HTERT RPE-1 (cell line): ENCODE results near the gene HPD.

Experiments used
- in situ Hi-C: fragments of 300-500 bp; cut with MboI; formaldehyde crosslinking; loops from 4 replicates; pipeline ENCODE4 v1.14.3; 2020; ENCODE audit warnings: low sequenced_read_pairs

HPD gene

DNA sequence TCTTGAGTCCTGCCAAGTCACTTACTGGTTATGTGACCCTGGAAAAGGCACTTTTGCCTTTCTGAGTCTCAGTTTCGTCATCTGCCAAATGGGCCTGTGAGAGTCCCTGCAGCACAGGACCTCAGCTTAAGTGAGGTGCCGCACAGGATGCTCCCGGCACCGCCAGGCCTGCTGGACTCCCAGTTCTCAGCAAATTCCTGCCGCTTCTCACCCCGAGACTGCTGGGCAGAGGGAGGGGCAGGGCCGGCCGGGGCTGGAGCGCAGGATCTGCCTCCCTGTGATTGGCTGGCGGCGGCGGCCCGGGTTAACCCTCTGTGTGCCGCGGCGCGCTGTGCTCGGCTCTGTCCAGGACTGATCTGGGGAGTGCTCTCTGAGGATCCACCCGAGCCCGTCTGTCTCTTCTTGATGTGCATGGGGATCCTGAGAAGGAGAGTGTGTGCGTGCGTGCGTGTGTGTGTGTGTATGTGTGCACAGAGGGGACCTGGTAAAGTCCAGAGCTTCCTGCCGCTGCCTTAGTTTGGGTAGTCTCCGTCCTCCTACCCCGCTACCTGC is 46.3 kb downstream of the HPD start:
- in situ Hi-C loops: no loop called here

DNA sequence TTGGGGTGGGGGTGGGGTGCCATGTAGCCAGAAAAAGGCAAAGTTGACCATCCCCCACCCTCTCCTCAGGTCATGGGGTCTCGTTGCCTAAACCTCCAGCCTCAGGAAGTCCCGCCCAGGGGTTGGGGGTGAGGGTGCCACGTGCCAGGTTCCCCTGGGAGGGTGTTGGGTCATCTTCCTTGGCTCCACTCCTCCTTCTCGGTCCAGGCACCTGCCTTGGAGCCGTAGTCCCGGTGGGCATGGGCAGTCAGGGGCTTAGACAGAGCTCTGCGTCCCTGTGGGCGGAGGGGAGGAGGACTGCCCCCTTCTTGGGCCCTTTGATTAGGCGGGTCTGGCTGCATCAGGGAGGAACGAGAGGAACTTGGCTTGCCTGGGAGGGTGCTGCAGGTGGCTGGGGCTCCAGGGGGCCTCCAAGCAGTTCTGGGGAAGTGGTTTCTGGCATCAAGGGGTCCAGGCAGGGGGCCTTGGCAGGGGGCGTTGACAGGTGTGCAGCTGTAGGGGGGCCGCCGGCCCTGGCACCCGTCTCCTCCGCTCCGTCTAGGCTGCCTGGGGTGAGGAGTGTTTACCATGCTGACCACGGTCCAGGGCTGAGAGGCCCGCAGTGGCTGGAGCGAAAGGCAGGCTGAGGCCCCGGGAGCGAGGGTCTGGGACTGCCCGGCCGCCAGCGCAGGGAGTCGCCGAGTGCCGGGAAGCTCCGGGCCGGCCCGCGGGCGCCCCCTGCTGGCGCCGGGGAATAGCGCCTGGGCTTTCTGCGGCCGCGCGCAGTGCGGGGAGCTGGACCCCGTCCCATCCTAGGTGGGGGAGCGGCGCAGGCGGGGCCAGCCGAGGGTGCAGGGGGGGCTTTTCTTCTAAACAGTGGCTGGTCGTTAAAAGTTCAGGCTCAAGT is 47.0 kb downstream of the HPD start:
- in situ Hi-C loops: no loop called here

DNA sequence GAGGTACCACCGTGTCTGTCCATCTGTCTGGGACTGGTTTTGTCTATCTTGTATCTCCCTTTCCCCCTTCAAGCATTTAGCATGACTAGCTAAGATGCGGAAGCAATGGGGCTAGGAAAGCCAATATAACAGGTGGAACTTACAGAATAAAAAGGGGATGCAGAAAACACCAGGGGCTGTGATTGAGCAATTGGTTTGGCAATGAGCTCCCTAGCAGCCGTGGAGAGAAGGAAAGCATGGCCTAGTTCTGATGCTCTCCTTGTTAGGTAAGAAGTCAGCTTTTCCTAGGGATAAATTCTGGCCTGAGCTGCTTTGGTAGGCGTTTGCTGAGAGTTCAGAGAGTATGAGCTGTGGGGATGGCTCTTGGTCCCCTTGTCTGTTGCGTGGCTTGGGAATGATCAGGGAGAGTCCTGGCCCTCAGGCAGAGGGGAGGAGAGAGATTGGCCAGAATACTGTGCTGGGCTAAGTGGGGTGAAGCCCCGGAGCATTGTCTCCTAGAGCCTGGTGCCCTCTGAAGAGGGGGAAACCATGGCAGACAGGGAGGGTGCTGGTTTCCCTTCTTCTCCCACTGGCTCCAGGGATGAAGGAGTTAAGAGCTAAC is 47.7 kb downstream of the HPD start:
- in situ Hi-C loops: no loop called here

DNA sequence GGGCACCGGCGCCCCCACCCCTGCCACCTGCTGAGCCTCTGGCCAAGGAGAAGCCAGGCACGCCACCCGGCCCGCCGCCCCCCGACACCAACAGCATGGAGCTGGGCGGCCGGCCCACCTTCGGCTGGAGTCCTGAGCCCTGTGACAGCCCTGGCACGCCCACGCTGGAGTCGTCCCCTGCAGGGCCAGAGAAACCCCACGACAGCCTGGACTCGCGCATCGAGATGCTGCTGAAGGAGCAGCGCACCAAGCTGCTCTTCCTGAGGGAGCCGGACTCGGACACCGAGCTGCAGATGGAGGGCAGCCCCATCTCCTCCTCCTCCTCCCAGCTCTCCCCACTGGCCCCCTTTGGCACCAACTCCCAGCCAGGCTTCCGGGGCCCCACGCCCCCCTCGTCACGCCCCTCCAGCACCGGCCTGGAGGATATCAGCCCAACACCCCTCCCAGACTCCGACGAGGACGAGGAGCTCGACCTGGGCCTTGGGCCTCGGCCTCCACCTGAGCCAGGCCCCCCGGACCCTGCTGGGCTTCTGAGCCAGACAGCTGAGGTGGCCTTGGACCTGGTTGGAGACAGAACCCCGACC is 48.3 kb downstream of the HPD start:
- in situ Hi-C loops: no loop called here

DNA sequence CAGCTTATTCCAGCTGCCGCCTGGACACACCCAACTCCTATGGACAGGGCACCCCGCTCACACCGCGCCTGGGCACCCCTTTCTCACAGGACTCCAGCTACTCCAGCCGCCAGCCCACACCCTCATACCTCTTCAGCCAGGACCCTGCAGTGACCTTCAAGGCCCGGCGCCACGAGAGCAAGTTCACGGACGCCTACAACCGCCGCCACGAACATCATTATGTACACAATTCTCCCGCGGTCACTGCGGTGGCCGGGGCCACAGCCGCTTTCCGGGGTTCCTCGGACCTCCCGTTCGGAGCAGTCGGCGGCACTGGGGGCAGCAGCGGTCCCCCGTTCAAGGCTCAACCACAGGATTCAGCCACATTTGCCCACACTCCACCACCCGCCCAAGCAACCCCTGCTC is 48.9 kb downstream of the HPD start:
- in situ Hi-C loops: no loop called here

DNA sequence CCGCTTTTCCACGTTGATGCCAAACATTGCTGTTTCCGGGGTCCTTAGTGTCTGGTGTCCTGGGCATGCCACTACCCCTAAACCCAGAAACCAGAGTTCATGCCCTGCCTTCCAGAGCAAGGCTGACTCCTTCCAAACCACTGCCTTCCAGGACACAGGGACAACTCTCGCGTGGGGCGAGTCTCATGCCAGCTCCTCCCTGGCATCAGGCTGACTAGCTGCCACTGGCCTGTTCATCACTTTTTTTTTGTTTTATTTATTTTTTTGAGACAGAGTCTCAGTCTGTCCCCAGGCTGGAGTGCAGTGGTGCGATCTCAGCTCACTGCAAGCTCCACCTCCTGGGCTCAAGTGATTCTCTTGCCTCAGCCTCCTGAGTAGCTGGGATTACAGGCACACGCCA is 50.0 kb downstream of the HPD start:
- in situ Hi-C loops: no loop called here

DNA sequence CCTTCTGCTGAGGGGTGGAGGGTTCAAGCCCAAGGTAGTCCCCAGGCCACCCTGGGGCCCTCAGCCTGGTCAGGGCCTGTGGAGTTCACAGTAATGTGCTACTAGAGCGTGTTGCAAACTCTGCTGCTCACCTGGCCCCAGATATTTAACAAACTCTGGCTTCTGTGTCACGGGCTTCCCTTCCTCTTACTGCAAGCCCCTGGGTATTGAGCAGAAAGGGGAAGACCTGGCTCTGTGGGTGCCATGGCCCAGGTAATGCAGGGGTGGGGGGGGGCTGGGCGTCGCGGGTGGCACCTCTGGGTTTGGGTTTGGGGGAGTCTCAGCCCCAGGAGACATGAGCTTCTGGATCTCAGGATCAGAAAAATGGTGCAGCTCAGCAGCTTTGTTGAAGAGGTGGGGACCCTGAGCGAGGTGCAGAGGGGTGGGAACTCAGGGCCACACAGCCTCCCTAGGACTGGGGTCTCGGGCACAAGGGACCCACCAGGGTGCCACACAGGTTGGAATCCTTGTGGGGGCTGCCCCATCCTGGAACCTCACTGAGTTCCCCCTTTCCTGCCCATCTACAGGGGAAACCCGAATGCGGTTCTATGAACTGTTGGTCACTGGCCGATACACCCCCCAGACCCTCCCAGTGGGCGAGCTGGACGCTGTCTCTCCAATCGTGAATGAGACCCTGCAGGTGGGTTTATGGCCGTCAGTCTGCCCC is 50.9 kb downstream of the HPD start:
- in situ Hi-C loops: no loop called here

DNA sequence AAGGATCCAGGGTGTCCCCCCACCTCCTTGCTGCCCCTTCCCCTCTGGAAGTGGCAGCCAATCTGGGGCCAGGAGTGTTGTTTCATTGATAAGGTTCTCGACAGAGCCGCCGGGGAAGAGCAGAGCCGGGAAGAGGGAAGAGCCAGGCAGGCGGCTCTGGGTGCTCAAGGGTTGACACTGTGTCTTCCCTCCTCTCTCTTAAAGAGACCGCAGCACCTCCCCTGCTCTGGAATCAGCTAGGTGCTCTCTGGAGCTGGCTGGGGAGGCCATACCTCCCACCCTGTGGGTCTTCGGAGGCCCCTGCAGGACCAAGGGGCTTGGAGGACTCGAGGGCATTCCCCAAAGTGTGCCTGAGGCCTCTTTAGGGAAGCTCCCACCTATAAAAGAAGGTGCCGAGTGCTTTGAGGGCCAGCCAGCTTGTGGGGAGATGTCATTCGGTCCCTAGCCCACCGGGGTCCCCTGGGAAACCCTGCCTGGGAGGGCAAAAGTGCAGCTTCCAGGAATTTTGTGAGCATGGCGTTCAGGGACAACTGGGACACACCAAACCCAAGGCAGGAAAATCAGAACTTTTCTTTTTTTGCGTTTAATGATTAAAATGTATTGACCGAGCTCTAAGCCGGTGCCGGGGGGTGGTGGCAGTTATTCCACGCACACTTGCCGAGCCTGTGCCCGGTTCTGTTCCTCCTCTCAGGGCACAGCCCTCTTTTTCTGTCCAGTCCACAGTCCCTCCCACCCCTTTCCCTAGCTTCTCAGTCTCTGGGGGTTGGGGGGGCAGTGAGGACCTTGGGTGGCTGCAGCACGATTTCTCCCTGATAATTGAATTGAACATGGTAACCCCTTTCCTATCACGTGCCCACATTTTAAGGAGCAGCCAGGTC is 51.9 kb downstream of the HPD start:
- in situ Hi-C loops: no loop called here

DNA sequence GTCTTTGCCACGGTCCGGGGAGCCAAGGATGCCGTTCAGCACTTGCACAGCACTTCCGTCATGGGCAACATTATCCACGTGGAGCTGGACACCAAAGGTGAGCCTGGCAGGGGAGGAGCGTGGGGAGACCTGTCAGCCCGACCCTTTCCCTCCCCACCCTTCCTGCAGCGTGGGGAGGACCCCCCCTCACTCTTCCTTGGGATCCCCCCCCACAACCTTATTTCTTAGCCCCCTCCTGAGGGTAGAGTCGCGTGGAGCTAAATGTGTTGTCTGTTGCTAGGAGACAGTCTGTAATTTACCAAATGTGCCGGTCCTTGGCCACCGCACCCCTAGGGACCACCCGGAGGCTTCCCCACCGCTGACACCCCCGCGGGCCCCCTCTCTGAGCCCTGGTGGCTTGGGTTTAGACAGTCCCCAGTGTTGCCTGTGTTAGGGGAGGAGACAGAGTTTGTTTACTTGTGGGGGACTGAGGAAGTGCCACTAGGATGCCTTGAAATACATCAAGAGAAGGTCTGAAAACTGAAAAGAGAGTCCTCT is 52.6 kb downstream of the HPD start:
- in situ Hi-C loops: no loop called here

DNA sequence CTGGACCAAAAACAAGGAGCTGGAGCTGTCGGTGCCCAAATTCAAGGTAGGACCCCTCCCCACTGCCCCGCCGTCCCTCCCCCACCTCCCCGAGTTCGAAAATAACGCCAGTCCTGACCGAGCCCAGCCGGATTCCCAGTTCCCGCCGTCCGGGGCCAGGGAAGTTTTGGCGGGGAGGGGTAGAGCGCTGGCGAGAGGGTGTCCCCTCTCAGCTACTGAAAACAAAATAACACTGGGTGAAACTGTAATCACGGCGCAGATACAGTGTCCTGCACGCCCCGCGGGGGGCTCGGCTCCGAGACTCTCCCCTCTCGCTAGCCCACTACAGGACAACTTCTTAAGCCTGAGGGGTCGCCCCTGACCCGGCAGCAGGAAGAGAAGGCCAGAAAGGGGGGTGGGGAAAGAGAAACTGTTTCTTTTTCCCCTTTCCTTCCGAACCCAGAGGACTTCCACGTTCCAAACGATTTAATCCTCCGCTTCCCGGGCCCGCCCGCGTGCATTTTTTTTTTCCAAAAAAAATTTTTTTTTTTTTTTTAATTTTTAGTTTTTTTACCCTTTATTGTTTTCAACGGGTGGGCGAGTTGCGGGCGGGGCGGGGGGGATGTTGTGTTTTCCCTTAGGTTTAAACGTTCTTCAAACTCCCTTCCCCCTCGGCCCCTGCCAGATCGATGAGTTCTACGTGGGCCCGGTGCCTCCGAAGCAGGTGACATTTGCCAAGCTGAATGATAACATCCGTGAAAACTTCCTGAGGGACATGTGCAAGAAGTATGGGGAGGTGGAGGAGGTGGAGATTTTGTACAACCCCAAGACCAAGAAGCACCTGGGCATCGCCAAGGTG is 53.3 kb downstream of the HPD start:
- in situ Hi-C loops: no loop called here

DNA sequence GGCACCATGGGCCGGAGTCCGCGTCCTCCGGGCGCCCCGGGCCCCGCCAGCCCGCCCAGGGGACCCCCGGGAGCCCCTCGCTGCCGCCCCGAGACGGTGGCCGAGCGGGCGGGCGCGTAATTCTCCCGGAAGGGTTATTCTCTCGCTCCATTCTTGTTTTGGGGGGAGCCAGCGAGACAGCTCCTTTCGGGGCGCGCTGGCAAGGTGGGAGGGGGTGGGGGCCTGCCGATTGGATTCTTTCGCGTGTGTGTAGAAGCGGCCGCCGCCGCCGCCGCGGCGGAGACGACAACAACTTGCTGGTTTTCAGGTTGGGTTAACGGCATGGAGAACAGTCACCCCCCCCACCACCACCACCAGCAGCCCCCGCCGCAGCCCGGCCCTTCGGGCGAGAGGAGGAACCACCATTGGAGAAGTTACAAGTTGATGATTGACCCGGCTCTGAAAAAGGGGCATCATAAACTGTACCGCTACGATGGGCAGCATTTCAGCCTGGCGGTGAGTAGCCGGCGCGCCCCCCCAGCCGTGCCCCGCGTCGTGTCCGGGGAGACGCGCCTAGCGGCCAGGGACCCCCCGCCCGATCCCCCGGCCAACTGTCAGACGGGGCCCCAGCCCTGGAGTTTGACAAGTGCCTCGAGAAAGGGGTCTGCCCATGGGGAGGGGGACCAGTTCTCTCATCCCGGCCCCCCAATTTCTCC is 54.1 kb downstream of the HPD start:
- in situ Hi-C loops: no loop called here

DNA sequence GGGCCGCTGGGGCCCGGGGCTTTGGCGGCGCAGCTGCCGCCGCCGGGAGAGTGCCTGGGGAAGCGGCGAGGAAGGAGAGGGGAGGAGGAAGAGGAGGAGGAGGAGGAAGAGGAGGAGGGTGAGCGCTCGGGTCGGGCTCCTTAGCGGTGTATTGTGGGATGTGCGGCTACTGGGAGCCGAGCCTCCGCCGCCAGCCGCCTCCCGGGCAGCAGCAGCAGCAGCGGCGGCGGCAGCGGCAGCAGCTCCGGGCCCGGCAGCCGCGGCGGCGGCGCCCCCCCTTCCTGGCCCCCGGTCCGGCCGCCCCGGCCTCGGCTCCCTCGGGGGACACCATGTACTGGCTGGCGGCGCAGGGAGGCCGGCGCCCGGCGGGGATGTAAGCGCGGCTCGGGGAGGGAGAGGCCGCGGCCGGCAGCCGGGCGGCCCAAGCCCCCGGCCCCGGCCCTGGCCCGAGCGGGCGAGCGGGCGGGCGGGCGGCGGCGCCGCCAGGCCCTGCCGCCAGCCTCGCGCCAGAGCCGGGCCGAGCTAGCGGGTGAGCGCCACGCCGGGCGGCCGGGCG is 54.7 kb downstream of the HPD start, which contains the start of gene SETD1B:
Gene SETD1B, plus strand, starts transcription at position 149 of the 556 bp plus-strand sequence. CDS start 729 bp downstream, outside the sequence.
- in situ Hi-C loops: no loop called here

DNA sequence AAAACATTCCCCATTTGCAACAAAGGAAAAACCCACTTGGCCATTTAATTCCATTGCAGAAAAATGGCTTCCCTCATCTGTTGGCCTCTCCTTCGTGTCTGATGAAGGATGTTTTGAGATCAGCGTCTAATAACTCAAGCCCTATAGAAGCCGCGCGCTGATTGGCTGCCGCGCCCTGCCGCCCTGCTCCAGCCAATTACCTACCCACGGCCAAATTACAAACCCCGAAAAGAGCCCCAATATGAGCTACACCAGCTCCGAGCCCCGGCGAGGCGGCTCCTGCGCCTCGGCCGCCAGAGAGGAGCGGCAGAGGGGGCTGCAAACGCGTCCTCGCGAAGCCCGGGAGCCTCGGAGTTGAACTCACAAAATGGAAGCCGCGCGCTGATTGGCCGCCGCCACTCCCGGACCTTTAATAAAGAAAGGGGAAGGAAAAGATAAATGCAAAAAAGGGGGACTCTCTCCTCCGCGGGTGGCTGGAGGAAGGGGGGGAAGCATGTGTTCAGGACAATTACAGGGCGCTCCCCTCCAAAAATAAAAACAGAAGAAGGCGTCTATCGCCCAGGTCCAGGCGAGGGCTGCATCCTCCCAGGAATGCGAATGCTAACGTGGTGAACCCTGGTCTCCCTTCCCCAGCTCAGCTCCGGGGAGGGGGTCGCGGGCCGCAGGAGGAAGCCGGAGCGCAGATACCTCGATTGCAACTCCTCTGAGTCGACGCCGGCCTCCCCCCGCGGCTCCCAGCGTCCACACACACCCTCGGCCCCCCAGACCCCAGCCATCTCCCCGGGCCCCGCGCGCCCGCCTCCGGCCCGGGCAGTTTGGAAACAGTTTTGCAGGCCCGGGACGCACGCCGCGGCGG is 55.6 kb downstream of the HPD start:
- in situ Hi-C loops: no loop called here

DNA sequence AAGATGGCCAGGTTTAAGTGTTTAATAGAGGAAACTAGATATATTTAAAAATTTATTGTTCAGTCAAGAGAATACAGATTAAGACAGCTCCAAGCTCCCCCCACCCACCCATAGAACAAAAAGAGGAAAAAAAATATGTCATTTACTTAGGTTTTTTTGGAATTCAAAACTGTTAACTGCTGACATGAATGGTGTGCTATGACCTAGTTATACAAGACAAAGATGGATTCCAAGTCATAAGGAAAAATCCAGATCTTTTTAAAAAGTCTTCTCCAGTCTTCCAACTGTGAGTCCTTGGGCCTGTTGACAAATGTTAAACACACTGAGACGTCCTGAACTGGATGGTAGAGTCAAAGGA is 56.2 kb downstream of the HPD start:
- in situ Hi-C loops: no loop called here

DNA sequence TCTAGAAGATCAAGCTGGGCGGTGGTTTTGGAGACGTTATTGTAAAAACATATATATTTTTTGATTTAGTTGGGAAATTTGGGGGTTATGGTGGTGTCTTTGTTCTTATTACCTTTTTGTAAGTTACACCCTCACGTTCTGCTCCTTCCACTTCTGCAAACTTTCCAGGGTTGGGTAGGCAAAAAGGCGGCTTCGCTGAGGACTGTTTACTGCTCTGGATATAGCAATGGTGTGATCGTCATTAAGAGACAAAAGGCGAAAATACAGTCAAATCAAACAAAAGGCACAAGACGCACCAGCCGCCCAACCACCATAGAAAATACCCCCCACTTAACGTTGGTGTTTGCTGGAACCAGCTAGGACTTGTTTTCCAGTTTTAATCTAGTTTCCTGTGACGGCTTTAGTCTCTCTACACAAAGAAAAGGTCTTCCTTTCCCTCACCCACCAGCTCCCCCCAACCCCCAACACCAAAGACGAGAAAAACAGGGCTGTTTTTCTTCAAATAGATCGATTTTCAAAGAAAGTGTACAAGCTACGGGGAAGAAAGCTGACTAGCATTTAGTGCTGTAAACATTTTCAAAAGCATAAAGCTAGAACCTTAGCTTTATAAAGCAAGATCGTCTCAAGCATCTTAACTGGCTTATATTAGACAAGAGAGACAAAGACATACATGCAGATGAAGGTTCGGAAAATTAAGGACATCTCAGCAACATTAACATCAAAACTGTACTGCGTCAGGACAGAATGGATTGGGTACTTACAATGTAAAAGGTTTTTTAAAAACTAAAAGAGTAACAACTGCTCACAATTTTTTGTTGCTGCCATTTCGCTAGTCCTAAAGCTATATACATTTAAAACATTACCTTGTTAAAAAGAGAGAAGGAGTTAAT is 56.8 kb downstream of the HPD start:
- in situ Hi-C loops: no loop called here
